HEK293 (cell line): ENCODE measurements around the gene ZSWIM6.

Source experiments
- BCL11B ChIP-seq: fragments of 450-650 bp; formaldehyde crosslinking; IDR thresholded peaks from 2 replicates; pipeline ENCODE4 v1.5.1; 2016; ENCODE audit warnings: low read depth, missing biosample characterization, missing genetic modification characterization
- GLI4 ChIP-seq: fragments of 450-650 bp; formaldehyde crosslinking; IDR thresholded peaks from 2 replicates; pipeline ENCODE4 v1.5.1; 2016; ENCODE audit warnings: missing biosample characterization, missing genetic modification characterization
- KLF16 ChIP-seq: fragments of 450-650 bp; formaldehyde crosslinking; IDR thresholded peaks from 2 replicates; pipeline ENCODE4 v1.5.1; 2017; ENCODE audit warnings: missing biosample characterization, missing genetic modification characterization
- PRDM1 ChIP-seq: fragments of 450-650 bp; formaldehyde crosslinking; IDR thresholded peaks from 2 replicates; pipeline ENCODE4; 2016; ENCODE audit warnings: missing biosample characterization, missing genetic modification characterization
- REPIN1 ChIP-seq: fragments of 450-650 bp; formaldehyde crosslinking; IDR thresholded peaks from 2 replicates; pipeline ENCODE4 v1.5.1; 2017; ENCODE audit warnings: missing biosample characterization, missing genetic modification characterization, low read depth
- SP3 ChIP-seq: fragments of 450-650 bp; formaldehyde crosslinking; IDR thresholded peaks from 2 replicates; pipeline ENCODE4 v1.5.1; 2016; ENCODE audit warnings: missing biosample characterization, missing genetic modification characterization
- YY2 ChIP-seq: fragments of 450-650 bp; formaldehyde crosslinking; IDR thresholded peaks from 2 replicates; pipeline ENCODE4 v1.5.1; 2016; ENCODE audit warnings: missing biosample characterization, missing genetic modification characterization
- ZBTB17 ChIP-seq: fragments of 450-650 bp; formaldehyde crosslinking; IDR thresholded peaks from 2 replicates; pipeline ENCODE4 v1.5.1; 2016; ENCODE audit warnings: missing biosample characterization, missing genetic modification characterization
- ZBTB48 ChIP-seq: fragments of 450-650 bp; formaldehyde crosslinking; IDR thresholded peaks from 2 replicates; pipeline ENCODE4 v1.5.1; 2016; ENCODE audit warnings: missing biosample characterization, missing genetic modification characterization
- ZBTB8A ChIP-seq: fragments of 450-650 bp; formaldehyde crosslinking; IDR thresholded peaks from 2 replicates; pipeline ENCODE4 v1.5.1; 2016; ENCODE audit warnings: missing biosample characterization, missing genetic modification characterization
- ZFP41 ChIP-seq: fragments of 450-650 bp; formaldehyde crosslinking; IDR thresholded peaks from 2 replicates; pipeline ENCODE4 v1.5.1; 2016; ENCODE audit warnings: missing biosample characterization, missing genetic modification characterization, borderline replicate concordance
- ZFP69B ChIP-seq: fragments of 450-650 bp; formaldehyde crosslinking; IDR thresholded peaks from 2 replicates; pipeline ENCODE4 v1.5.1; 2016; ENCODE audit warnings: missing biosample characterization, missing genetic modification characterization
- ZNF266 ChIP-seq: fragments of 450-650 bp; formaldehyde crosslinking; IDR thresholded peaks from 2 replicates; pipeline ENCODE4 v1.5.1; 2016; ENCODE audit warnings: missing biosample characterization, missing genetic modification characterization, low read depth
- ZNF433 ChIP-seq: fragments of 450-650 bp; formaldehyde crosslinking; IDR thresholded peaks from 2 replicates; pipeline ENCODE4 v1.5.1; 2016; ENCODE audit warnings: missing biosample characterization, missing genetic modification characterization, low read depth
- ZNF473 ChIP-seq: fragments of 450-650 bp; formaldehyde crosslinking; IDR thresholded peaks from 2 replicates; pipeline ENCODE4 v1.5.1; 2017; ENCODE audit warnings: missing biosample characterization, missing genetic modification characterization
- ZNF514 ChIP-seq: fragments of 450-650 bp; formaldehyde crosslinking; IDR thresholded peaks from 2 replicates; pipeline ENCODE4 v1.5.1; 2016; ENCODE audit warnings: missing biosample characterization, missing genetic modification characterization
- ZNF529 ChIP-seq: fragments of 450-650 bp; formaldehyde crosslinking; IDR thresholded peaks from 2 replicates; pipeline ENCODE4 v1.5.1; 2017; ENCODE audit warnings: missing genetic modification characterization, missing biosample characterization; ENCODE audit not compliant: insufficient replicate concordance
- ZNF530 ChIP-seq: fragments of 450-650 bp; formaldehyde crosslinking; IDR thresholded peaks from 2 replicates; pipeline ENCODE4 v1.5.1; 2016; ENCODE audit warnings: low read depth, missing biosample characterization, missing genetic modification characterization
- ZNF558 ChIP-seq: fragments of 450-650 bp; formaldehyde crosslinking; IDR thresholded peaks from 2 replicates; pipeline ENCODE4 v1.5.1; 2016; ENCODE audit warnings: missing biosample characterization, missing genetic modification characterization
- ZNF561 ChIP-seq: fragments of 450-650 bp; IDR thresholded peaks from 2 replicates; pipeline ENCODE4 v1.5.1; 2018; ENCODE audit warnings: missing biosample characterization, missing genetic modification characterization, borderline replicate concordance
- ZNF596 ChIP-seq: fragments of 450-650 bp; IDR thresholded peaks from 2 replicates; pipeline ENCODE4 v1.5.0; 2018; ENCODE audit warnings: missing biosample characterization, mild to moderate bottlenecking, missing genetic modification characterization, moderate library complexity
- ZNF610 ChIP-seq: fragments of 450-650 bp; formaldehyde crosslinking; IDR thresholded peaks from 2 replicates; pipeline ENCODE4 v1.5.1; 2016; ENCODE audit warnings: missing biosample characterization, missing genetic modification characterization, borderline replicate concordance
- ZNF624 ChIP-seq: fragments of 450-650 bp; formaldehyde crosslinking; IDR thresholded peaks from 2 replicates; pipeline ENCODE4 v1.5.1; 2017; ENCODE audit warnings: missing biosample characterization, missing genetic modification characterization
- ZNF707 ChIP-seq: fragments of 450-650 bp; formaldehyde crosslinking; IDR thresholded peaks from 2 replicates; pipeline ENCODE4 v1.5.1; 2016; ENCODE audit warnings: missing biosample characterization, missing genetic modification characterization
- TF ChIP-seq, protein P1 (sequence below): fragments of 450-650 bp; formaldehyde crosslinking; IDR thresholded peaks from 2 replicates; pipeline ENCODE4 v1.5.1; 2016; ENCODE audit warnings: missing biosample characterization, missing genetic modification characterization
- TF ChIP-seq, protein P2 (sequence below): fragments of 450-650 bp; formaldehyde crosslinking; IDR thresholded peaks from 2 replicates; pipeline ENCODE4 v1.5.1; 2016; ENCODE audit warnings: missing biosample characterization, missing genetic modification characterization
- TF ChIP-seq, protein P3 (sequence below): fragments of 450-650 bp; formaldehyde crosslinking; IDR thresholded peaks from 2 replicates; pipeline ENCODE4 v1.5.1; 2016; ENCODE audit warnings: missing biosample characterization, missing genetic modification characterization
- TF ChIP-seq, protein P4 (sequence below): fragments of 450-650 bp; formaldehyde crosslinking; IDR thresholded peaks from 2 replicates; pipeline ENCODE4 v1.5.1; 2016; ENCODE audit warnings: missing biosample characterization, missing genetic modification characterization

The ZSWIM6 gene

DNA sequence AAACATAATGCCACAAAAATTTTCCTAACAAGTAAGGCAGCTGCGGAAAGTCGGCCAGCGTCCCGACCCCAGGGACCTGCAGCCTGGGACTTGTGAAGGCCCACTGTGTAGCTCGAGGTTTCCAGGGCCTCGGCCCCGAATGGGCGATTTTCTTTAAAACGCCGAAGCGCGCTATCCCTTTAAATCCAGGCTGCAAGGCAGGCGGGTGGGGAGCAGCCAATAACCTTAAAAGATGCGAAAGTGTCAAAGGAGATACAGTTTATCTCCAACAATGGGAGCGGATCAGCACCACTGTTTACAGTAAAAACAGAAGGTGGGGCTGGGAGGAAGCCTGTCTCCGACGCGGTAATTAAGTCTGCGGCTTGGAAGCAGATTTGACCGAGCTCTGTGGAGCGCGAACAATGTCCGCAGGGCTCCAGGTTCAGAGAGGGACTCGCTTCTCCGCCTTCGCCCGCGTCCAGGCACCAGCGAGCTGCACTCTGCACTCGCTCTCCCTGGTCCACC is 1.7 kb upstream of the ZSWIM6 start (continued):
- TF ChIP-seq, protein P1, sequence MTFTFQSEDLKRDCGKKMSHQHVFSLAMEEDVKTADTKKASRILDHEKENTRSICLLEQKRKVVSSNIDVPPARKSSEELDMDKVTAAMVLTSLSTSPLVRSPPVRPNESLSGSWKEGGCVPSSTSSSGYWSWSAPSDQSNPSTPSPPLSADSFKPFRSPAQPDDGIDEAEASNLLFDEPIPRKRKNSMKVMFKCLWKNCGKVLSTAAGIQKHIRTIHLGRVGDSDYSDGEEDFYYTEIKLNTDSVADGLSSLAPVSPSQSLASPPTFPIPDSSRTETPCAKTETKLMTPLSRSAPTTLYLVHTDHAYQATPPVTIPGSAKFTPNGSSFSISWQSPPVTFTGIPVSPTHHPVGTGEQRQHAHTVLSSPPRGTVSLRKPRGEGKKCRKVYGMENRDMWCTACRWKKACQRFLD (tag by site-specific recombination), result no peak
- TF ChIP-seq ZNF433 (tag by site-specific recombination) (no peak), ZNF529 (tag by site-specific recombination) (no peak), ZBTB8A (tag by site-specific recombination) (no peak), ZFP69B (no peak), BCL11B (tag by site-specific recombination) (no peak), KLF16 (no peak), ZNF610 (tag by site-specific recombination) (no peak), ZBTB17 (tag by site-specific recombination) (peak; percentile 85), ZNF596 (tag by site-specific recombination) (no peak), ZNF561 (tag by site-specific recombination) (no peak), ZBTB48 (tag by site-specific recombination) (no peak), ZNF558 (tag by site-specific recombination) (no peak), ZFP41 (tag by site-specific recombination) (no peak), REPIN1 (tag by site-specific recombination) (no peak), ZNF624 (tag by site-specific recombination) (no peak), ZNF473 (tag by site-specific recombination) (no peak), YY2 (no peak), GLI4 (tag by site-specific recombination) (no peak), SP3 (tag by site-specific recombination) (no peak), ZNF266 (tag by site-specific recombination) (no peak), PRDM1 (tag by site-specific recombination) (peak; percentile 46), ZNF514 (tag by site-specific recombination) (no peak), ZNF530 (tag by site-specific recombination) (no peak), ZNF707 (tag by site-specific recombination) (no peak)
- TF ChIP-seq, protein P2, sequence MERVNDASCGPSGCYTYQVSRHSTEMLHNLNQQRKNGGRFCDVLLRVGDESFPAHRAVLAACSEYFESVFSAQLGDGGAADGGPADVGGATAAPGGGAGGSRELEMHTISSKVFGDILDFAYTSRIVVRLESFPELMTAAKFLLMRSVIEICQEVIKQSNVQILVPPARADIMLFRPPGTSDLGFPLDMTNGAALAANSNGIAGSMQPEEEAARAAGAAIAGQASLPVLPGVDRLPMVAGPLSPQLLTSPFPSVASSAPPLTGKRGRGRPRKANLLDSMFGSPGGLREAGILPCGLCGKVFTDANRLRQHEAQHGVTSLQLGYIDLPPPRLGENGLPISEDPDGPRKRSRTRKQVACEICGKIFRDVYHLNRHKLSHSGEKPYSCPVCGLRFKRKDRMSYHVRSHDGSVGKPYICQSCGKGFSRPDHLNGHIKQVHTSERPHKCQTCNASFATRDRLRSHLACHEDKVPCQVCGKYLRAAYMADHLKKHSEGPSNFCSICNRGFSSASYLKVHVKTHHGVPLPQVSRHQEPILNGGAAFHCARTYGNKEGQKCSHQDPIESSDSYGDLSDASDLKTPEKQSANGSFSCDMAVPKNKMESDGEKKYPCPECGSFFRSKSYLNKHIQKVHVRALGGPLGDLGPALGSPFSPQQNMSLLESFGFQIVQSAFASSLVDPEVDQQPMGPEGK, result peak; percentile 14; the same call in 1 of the 2 replicates
- TF ChIP-seq, protein P3, sequence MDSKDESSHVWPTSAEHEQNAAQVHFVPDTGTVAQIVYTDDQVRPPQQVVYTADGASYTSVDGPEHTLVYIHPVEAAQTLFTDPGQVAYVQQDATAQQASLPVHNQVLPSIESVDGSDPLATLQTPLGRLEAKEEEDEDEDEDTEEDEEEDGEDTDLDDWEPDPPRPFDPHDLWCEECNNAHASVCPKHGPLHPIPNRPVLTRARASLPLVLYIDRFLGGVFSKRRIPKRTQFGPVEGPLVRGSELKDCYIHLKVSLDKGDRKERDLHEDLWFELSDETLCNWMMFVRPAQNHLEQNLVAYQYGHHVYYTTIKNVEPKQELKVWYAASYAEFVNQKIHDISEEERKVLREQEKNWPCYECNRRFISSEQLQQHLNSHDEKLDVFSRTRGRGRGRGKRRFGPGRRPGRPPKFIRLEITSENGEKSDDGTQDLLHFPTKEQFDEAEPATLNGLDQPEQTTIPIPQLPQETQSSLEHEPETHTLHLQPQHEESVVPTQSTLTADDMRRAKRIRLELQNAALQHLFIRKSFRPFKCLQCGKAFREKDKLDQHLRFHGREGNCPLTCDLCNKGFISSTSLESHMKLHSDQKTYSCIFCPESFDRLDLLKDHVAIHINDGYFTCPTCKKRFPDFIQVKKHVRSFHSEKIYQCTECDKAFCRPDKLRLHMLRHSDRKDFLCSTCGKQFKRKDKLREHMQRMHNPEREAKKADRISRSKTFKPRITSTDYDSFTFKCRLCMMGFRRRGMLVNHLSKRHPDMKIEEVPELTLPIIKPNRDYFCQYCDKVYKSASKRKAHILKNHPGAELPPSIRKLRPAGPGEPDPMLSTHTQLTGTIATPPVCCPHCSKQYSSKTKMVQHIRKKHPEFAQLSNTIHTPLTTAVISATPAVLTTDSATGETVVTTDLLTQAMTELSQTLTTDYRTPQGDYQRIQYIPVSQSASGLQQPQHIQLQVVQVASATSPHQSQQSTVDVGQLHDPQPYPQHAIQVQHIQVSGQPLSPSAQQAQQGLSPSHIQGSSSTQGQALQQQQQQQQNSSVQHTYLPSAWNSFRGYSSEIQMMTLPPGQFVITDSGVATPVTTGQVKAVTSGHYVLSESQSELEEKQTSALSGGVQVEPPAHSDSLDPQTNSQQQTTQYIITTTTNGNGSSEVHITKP, result no peak
- TF ChIP-seq, protein P4, sequence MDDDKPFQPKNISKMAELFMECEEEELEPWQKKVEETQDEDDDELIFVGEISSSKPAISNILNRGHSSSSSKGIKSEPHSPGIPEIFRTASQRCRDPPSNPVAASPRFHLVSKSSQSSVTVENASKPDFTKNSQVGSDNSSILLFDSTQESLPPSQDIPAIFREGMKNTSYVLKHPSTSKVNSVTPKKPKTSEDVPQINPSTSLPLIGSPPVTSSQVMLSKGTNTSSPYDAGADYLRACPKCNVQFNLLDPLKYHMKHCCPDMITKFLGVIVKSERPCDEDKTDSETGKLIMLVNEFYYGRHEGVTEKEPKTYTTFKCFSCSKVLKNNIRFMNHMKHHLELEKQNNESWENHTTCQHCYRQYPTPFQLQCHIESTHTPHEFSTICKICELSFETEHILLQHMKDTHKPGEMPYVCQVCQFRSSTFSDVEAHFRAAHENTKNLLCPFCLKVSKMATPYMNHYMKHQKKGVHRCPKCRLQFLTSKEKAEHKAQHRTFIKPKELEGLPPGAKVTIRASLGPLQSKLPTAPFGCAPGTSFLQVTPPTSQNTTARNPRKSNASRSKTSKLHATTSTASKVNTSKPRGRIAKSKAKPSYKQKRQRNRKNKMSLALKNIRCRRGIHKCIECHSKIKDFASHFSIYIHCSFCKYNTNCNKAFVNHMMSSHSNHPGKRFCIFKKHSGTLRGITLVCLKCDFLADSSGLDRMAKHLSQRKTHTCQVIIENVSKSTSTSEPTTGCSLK (tag by site-specific recombination), result no peak
